NCI-H2196 (cell line): ENCODE results near the gene ZNF778.

Experiments
- DNase-seq: peaks from one replicate; lab custom pipeline; 2025; ENCODE audit not compliant: unreplicated experiment; lab: John Stamatoyannopoulos, UW

The ZNF778 gene

DNA sequence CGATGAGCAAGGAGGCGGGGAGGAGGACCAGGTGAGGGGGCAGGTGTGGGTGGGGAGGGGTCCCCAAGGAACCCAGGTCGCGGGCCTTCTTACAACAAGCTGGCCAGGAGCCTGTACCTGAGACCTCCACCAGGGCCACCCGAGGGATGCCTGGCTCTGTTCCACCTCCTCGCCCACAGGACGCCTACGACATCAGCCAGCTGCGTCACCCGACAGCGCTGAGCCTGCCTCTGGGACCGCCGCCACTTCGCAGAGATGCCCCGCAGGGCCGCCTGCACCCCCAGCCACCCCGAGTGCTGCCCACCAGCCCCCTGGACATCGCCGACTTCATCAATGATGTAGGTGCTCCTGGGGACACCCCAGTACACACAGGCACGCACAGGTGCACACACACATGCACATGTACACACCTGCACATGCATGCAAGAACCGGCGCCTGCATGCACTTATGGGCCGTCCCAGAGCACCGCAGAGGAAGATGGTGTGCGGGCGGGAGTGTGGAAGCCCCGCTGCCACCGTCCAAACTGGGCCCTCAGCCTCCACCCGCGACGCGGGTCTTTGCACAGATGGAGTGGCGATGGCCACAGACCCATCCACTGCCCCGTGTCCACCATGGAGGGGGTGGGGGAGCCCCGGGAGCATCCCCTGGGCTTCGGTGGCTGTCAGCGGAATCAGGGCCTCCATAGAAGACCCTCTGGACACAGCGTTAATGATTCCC is 23.8 kb upstream of the ZNF778 start:
- no peak for DNase-seq

- DNase-seq, result no peak
These were observed 22.9 kb upstream of the ZNF778 start for GRCh38 chr16:89194340-89195311.

- DNase-seq, result no peak
These were observed 21.9 kb upstream of the ZNF778 start for GRCh38 chr16:89195521-89196171.

DNA sequence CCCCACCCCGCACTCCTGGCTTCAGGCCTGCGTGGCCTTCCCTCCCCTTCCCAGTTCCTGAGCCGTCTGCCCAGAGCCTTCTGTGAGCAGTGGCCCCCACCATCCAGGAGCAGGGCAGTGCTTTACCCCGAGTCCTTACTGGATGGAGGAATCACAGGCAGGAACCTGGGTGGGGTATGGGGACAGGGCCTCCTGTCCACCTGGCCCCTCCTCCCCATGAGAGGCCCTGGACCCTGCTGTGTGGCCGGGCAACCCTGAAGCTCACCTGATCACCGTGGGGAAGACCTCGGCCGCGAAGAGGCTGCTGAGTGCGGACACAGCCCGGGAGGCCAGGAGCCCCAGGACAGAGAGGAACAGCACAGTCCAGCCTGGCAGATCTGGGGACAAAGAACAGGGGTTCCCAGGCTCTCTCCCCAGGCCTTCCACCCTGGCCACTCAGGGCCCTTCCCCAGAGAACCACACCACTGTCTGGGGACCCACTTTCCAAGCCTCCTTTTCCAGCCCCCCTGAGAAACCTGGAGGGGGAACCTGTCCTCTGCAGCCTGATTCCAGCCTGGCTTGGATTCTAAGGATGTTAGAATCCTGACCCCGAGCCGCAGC is 20.4 kb upstream of the ZNF778 start:
- no peak for DNase-seq

- DNase-seq, result peak; percentile 13
These were observed 19.7 kb upstream of the ZNF778 start for GRCh38 chr16:89197633-89198416.

DNA sequence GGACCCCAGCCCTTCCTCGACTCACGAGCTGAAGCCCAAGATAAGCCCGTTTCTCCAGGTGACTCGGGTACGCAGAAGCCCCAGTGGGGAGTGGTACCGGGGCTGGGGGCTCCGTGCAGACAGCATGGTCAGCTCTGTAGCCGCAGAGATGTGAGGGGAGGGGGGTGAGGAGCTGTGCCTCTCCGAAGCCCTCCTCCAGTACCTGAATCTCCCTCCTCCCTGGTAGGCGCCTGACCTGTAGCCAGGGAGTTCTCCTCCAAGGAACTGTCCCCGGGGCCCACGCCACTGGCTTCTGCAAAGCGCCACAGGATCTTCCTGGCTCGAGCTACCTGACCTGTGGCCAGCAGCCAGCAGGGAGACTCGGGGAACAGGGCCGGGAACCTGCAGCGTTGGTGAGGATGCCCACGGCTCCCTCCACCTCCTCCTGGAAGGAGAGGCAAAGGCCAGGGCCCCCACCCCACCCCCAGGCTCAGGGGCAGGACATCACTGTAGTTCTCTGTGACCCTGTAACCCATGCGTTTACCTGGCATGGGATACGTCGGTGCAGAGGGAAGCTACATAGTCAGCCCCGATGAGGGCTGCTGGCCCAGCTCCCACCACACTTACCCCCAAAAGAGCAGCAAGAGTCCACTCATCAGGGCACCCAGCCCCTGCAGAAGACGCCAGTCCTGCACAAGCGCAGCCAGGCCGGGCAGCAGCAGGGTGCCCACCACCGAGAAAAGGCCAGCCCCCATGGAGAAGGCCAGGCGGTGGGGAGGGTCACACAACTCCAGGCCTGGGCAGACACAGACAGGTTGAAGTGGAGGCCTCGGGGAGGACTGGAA is 18.9 kb upstream of the ZNF778 start:
- DNase-seq, result no peak

- no peak for DNase-seq
These were observed 18.0 kb upstream of the ZNF778 start for GRCh38 chr16:89199241-89200123.

- DNase-seq, result no peak
These were observed 17.2 kb upstream of the ZNF778 start, which contains the start of gene SLC22A31 for GRCh38 chr16:89200124-89200849. Gene SLC22A31, minus strand, starts transcription at chr16:89200537. Its CDS starts 36 bp downstream, at chr16:89200501.

- no peak for DNase-seq
These were observed 16.6 kb upstream of the ZNF778 start for GRCh38 chr16:89200850-89201411.

GRCh38 chr16:89201439-89202377 is 15.8 kb upstream of the ZNF778 start:
- peak; percentile 74 for DNase-seq

- DNase-seq, result no peak
These were observed 14.9 kb upstream of the ZNF778 start for GRCh38 chr16:89202422-89203215.

DNA sequence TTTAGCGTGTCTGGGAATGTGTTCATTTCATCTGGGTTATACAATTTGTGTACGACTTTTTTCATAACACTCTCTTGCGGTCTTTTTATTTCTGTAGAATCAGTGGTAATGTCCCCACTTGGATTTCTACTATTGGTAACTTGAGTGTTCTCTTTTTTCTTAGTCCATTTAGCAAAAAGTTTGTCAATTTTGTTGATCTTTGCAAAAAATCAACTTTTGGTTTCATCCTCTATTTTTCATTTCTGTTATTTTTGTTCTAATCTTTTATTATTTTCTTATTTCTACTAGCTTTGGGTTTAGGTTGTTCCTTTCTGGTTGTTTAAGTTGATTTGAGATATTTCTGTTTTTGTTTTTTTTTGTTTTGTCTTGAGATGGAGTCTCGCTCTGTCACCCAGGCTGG is 9.5 kb upstream of the ZNF778 start:
- DNase-seq, result no peak

DNA sequence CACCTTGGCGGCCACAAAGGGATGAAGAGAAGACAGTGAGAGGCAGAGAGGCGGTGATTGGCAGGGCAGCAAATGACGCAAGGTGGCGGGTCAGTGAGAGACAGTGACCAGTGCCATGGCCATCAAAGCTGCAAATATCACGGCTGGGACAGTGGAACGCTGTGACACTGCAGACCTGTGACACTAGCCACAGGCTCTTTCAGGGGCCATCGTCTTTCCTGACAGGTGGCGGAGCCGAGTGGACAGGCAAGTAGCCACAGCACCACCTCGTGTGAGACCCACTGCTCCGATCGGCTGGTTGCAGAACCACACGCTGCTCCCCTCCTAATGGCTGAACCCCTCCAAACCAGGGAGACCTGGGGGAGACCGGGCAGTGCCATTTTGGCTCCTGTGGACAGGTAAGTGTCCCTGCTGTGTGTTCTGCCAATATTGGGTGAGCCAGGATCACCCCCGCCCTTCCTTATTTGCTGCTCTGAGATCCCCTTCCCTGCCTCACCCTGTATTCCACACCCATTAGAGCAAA is 7.9 kb upstream of the ZNF778 start:
- DNase-seq, result no peak

- DNase-seq, result no peak
These were observed 7.2 kb upstream of the ZNF778 start for GRCh38 chr16:89210165-89210903.
